Stomach (tissue), 9 donors: ENCODE measurements around the gene BAIAP2L2. TPM values are rescaled to one million over a fixed set of nuclear protein-coding genes. Genes with fewer than 3 reads are reported as not detected.
A peak's percentile ranks its signal among the peaks of the same experiment; 100 is the strongest.

ENCODE experiments used
- DNase-seq, 2 donors: peaks; one replicate each; pipeline versions ENCODE4 v3.0.0 to v3.0.0-alpha.2; 2013 to 2019
- H3K27ac ChIP-seq, 5 donors: fragments of 200-600 bp in 4 of 5; sonication (generic) in 4 of 5; one replicate each; pipeline ENCODE4 v1.5.1; 2013 to 2019; ENCODE audit warnings: mild to moderate bottlenecking in 1 of 5, moderate library complexity in 1 of 5
- H3K27me3 ChIP-seq, 3 donors: fragments of 200-600 bp; sonication (generic); one replicate each; pipeline ENCODE4 v1.5.1; 2017 to 2019; ENCODE audit warnings: mixed run types in 1 of 3
- H3K36me3 ChIP-seq, 4 donors: fragments of 200-600 bp; sonication (generic); 1 replicate in 3 of 4; 2 replicates in 1 of 4; pipeline ENCODE4 v1.5.1; 2016 to 2019
- H3K4me1 ChIP-seq, 4 donors: fragments of 200-600 bp; sonication (generic); one replicate each; pipeline ENCODE4 v1.5.1; 2016 to 2019
- H3K4me3 ChIP-seq, 4 donors: fragments of 200-600 bp; sonication (generic) in 3 of 4; one replicate each; pipeline ENCODE4 v1.5.1; 2016 to 2019; ENCODE audit warnings: mild to moderate bottlenecking in 1 of 4
- H3K9me3 ChIP-seq, 4 donors: fragments of 200-600 bp; sonication (generic); one replicate each; pipeline ENCODE4 v1.5.1; 2016 to 2019
- CTCF ChIP-seq, 7 experiments: fragments of 450-650 bp in 4 of 7; fragments of 200-600 bp in 3 of 7; sonication (generic) in 3 of 7; IDR thresholded peaks; one replicate each; pipeline ENCODE4 v1.5.1; 2016 to 2019; ENCODE audit warnings: antibody characterized with exemption in 7 of 7, control low read depth in 2 of 7, mild to moderate bottlenecking in 1 of 7
- EP300 ChIP-seq: sonication (generic); formaldehyde crosslinking; IDR thresholded peaks from one replicate; pipeline ENCODE4 v1.6.1; 2017; ENCODE audit warnings: antibody characterized with exemption
- POLR2A ChIP-seq, 4 donors: fragments of 450-650 bp; IDR thresholded peaks; one replicate each; pipeline ENCODE4 v1.6.1; 2016; ENCODE audit warnings: antibody characterized with exemption in 4 of 4, control low read depth in 2 of 4, mild to moderate bottlenecking in 1 of 4, moderate library complexity in 1 of 4
- POLR2AphosphoS5 ChIP-seq, 3 donors: sonication (generic); formaldehyde crosslinking; IDR thresholded peaks; one replicate each; pipeline ENCODE4 v1.6.1; 2016; ENCODE audit warnings: antibody characterized with exemption in 3 of 3
- WGBS, 5 donors: extraction: QIAGEN DNeasy Blood & Tissue Kit in 3 of 5; methylation state at CpG; one replicate each; pipeline versions ENCODE4 v1.1.5 to v1.1.7; 2013 to 2018; 5-methylcytosine and 5-hydroxymethylcytosine counted together
- intact Hi-C: fragments of 100-400 bp; cut with DNase I; formaldehyde crosslinking; loops from one replicate; pipeline ENCODE4 v1.15.1; 2023; ENCODE audit warnings: low total_unique reads
- polyA plus RNA-seq, 3 donors: library from polyadenylated mRNA; stranded (reverse); fragments of 200-250 nt; gene quantifications; one replicate each; pipeline ENCODE4 v1.2.3, GENCODE V29; 2013
- total RNA-seq, 5 donors: library from RNA; depleted of rRNA; stranded (reverse); fragments of >200 nt; gene quantifications; one replicate each; pipeline versions ENCODE4 v1.1.0 to v1.2.3, GENCODE V29; 2014 to 2016
- donor health status: healthy with polysubstance abuse.
- donor health status: Bipolar disorder and iron deficiency.
- donor health status: healthy.

Gene BAIAP2L2
- total and polyA plus RNA-seq, 8 donors, result 1.2 to 397 (median 5.4) TPM

GRCh38 chr22:38103641-38104040 lies 6.8 kb downstream of the BAIAP2L2 start:
- intact Hi-C loops, result no loop called here
- WGBS, 5 donors, result 73 to 83% (median 79%) methylated on average over 8 of the region's 8 CpGs
- TF ChIP-seq POLR2A (IDR thresholded peaks at IDR 0.05) (no peak), CTCF (IDR thresholded peaks at IDR 0.05) (no peak), POLR2AphosphoS5 (IDR thresholded peaks at IDR 0.05) (no peak), EP300 (no peak)

GRCh38 chr22:38098410-38099249 lies 11.9 kb downstream of the BAIAP2L2 start:
- DNase-seq, result peak in 1 of 2 donors; percentile 63
- H3K9me3 ChIP-seq, result no peaks in the 10 kb centered on the region
- H3K27ac ChIP-seq, result no peak overlapping the region
- peaks cover 0 to 10% (median 0%) of the 10 kb centered on the region in 4 donors for H3K36me3 ChIP-seq
- H3K4me3 ChIP-seq, result no peak overlapping the region
- peaks cover 0 to 12% (median 6%) of the 10 kb centered on the region in 4 donors for H3K4me1 ChIP-seq
- no peaks in the 10 kb centered on the region for H3K27me3 ChIP-seq
- 63 to 73% (median 66%) methylated on average over 8 to 9 of the region's 9 CpGs for WGBS, 5 donors
- intact Hi-C loops, result no loop called here
- TF ChIP-seq POLR2AphosphoS5 (IDR thresholded peaks at IDR 0.05) (no peak), CTCF (IDR thresholded peaks at IDR 0.05) (no peak), EP300 (no peak), POLR2A (IDR thresholded peaks at IDR 0.05) (no peak)

More at GRCh38 chr22:38103641-38104040, 6.8 kb downstream of the BAIAP2L2 start:
- DNase-seq, result no peak
- H3K27me3 ChIP-seq, result no peaks in the 10 kb centered on the region
- H3K36me3 ChIP-seq, result peaks cover 0 to 10% (median 0%) of the 10 kb centered on the region in 4 donors
- H3K27ac ChIP-seq, result no peak overlapping the region
- no peaks in the 10 kb centered on the region for H3K9me3 ChIP-seq
- H3K4me3 ChIP-seq, result no peak overlapping the region
- peaks cover 0 to 18% (median 13%) of the 10 kb centered on the region in 4 donors for H3K4me1 ChIP-seq

GRCh38 chr22:38097557-38098409 lies 12.7 kb downstream of the BAIAP2L2 start:
- peaks cover 0 to 12% (median 6%) of the 10 kb centered on the region in 4 donors for H3K4me1 ChIP-seq
- intact Hi-C loops, result no loop called here
- H3K27ac ChIP-seq, result no peak overlapping the region
- H3K27me3 ChIP-seq, result no peaks in the 10 kb centered on the region
- 54 to 72% (median 59%) methylated on average over 22 to 30 of the region's 32 CpGs for WGBS, 5 donors
- peak in 1 of 2 donors; percentile 68 for DNase-seq
- H3K4me3 ChIP-seq, result no peak overlapping the region
- TF ChIP-seq CTCF (IDR thresholded peaks at IDR 0.05) (no peak), POLR2AphosphoS5 (IDR thresholded peaks at IDR 0.05) (no peak), POLR2A (IDR thresholded peaks at IDR 0.05) (no peak), EP300 (no peak)
- no peaks in the 10 kb centered on the region for H3K9me3 ChIP-seq
- peaks cover 0 to 11% (median 0%) of the 10 kb centered on the region in 4 donors for H3K36me3 ChIP-seq

GRCh38 chr22:38097058-38097457 lies 13.4 kb downstream of the BAIAP2L2 start:
- peaks cover 0 to 12% (median 6%) of the 10 kb centered on the region in 4 donors for H3K4me1 ChIP-seq
- H3K27ac ChIP-seq, result no peak overlapping the region
- TF ChIP-seq EP300, result no peak
- TF ChIP-seq POLR2AphosphoS5 (IDR thresholded peaks at IDR 0.05), result no peak
- TF ChIP-seq POLR2A (IDR thresholded peaks at IDR 0.05), result no peak
- TF ChIP-seq CTCF (IDR thresholded peaks at IDR 0.05), result no peak
- no peak for DNase-seq
- no peak overlapping the region for H3K4me3 ChIP-seq
- H3K9me3 ChIP-seq, result no peaks in the 10 kb centered on the region
- H3K27me3 ChIP-seq, result no peaks in the 10 kb centered on the region
- intact Hi-C loops, result no loop called here
- peaks cover 0 to 13% (median 0%) of the 10 kb centered on the region in 4 donors for H3K36me3 ChIP-seq
- 85 to 96% (median 90%) methylated on average over 10 to 15 of the region's 15 CpGs for WGBS, 5 donors
